Testis (tissue), 2 donors: ENCODE results near the gene CACNA1C.

Experiments used
- CTCF ChIP-seq, 3 experiments: fragments of 450-650 bp in 2 of 3; fragments of 200-600 bp in 1 of 3; sonication (generic) in 1 of 3; IDR thresholded peaks; one replicate each; pipeline ENCODE4 v1.5.1; 2016 to 2019; ENCODE audit warnings: antibody characterized with exemption in 3 of 3, mild to moderate bottlenecking in 2 of 3, moderate library complexity in 1 of 3
- POLR2A ChIP-seq: fragments of 450-650 bp; IDR thresholded peaks from one replicate; pipeline ENCODE4 v1.6.1; 2017; ENCODE audit warnings: antibody characterized with exemption, mild to moderate bottlenecking, moderate library complexity

GRCh38 chr12:2575245-2575644 lies 522.5 kb downstream of the CACNA1C start:
- TF ChIP-seq POLR2A (no peak), CTCF (IDR thresholded peaks at IDR 0.05) (no peak)
